NCI-H1048 (cell line): ENCODE measurements around the gene MT2A.
"Not testable (repeated sequence)": the region's sequence is repeated elsewhere in the genome, so short reads cannot be mapped to it uniquely, and the experiment has no call there.

Experiments used
- DNase-seq: peaks from one replicate; lab custom pipeline; 2025; lab: John Stamatoyannopoulos, UW

Gene MT2A

DNA sequence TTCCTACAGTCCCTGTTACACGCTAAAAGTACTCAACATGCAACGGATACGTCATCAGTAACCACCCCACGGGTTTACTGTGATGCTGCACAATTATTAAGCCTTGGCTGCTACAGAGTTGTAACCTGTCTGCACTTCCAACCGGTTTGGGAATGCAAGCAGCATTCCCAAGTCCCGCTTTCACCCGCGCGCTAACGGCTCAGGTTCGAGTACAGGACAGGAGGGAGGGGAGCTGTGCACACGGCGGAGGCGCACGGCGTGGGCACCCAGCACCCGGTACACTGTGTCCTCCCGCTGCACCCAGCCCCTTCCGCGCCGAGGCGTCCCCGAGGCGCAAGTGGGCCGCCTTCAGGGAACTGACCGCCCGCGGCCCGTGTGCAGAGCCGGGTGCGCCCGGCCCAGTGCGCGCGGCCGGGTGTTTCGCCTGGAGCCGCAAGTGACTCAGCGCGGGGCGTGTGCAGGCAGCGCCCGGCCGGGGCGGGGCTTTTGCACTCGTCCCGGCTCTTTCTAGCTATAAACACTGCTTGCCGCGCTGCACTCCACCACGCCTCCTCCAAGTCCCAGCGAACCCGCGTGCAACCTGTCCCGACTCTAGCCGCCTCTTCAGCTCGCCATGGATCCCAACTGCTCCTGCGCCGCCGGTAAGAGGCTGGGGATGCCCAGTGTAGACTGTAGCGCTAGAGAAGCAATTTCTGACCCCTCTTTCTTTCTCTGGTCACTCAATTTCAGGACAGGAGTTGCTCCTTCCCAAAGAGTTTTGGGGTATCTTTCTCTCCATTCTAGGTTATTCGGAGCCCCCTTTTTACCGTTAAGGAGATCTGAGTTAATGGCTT lies at the start of gene MT2A:
Gene MT2A (plus strand): TSS at position 542 of the 833 bp plus-strand sequence. CDS start 72 bp downstream, at position 614.
- peak; percentile 66 for DNase-seq

DNA sequence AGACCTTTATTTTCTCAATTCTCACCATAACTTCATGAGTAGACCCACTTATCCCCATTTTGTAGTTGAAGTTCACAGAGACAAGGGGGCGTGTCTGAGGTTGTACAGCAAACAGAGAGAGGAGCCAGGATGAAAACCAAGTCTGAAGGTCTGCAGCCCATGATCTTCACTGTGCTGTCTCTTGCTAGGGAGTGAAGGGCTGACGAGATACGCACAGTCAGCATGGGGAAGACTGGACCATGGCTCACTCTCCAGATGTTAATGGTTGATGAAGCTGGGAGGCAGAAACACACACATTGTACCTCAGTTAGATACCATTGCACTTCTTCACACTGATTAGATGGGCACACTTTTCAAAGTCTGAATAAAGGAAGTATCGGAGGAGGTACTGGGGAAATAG lies 49.3 kb upstream of the MT2A start:
- DNase-seq, result no peak

DNA sequence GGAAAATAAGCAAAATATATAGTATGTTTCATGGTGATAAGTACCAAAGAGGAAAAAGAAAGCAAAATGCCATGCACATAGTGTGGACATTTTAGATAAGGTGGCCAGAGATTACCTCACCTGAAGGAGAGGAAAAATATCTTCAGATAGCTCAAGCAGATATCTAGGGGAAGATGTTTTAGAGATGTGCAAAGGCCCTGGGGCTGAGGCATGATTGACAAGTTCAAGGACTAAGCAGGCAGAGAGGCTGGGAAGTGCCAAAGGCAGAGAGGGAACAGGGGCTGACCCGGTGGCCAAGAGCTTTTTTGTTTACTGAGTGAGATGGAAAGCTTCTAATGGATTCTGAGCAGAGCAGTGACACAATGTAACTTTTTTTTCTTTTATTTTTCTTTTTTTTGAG lies 47.9 kb upstream of the MT2A start:
- no peak for DNase-seq

DNA sequence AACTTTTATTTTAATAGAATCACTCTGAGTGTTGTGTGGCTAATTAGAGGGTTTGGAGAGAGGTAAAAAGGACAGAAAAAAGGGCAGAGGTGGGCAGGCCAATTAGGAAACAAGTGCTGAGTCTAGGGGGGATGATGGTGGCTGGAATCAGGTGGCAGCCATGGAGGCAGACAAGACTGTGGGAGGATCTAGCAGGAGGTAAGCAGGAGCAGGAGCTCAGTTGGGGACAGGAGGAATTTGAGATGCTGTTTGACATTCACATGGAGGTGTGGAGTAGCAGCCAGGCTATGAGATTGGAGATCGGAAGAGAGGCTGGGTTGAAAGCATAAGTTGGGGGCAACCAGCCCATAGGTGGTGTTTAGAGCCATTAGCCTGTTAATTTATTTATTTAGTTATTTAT lies 47.3 kb upstream of the MT2A start:
- no peak for DNase-seq

DNA sequence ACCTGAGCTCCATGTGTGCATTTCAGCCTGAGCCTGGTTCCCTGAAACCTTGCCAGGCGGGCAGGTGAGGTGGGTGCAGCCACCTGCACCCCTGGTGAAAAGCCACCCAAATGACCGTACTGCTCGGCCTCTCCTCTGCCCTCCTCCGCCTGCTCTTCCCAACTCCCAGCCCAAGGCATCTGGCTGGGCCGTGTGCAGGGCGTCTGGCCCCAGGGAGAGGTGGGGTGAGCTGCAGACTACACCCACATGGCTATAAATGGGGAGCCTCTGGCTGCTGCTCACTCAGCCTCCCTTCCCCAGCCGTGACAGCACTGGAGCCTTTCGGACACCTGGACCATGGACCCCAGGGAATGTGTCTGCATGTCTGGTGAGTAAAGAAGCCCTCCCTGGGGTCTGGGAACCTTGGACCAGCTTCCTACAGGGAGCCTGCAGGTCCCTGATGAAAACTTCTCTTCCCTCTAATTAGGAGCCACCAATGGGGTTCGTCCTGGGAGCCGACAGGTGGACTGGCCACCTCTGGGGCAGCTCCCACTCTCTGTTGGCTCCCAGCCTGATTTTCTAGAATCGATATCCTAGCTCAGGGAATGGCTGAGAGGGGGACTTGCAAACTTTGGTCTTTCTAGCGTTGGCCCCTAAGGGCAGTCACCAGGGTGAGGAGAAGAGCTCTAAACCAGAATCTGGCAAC lies 43.4 kb upstream of the MT2A start, which contains the start of gene MT4:
Gene MT4 (plus strand): TSS at position 281 of the 685 bp plus-strand sequence. CDS start 56 bp downstream, at position 337.
- DNase-seq, result no peak

DNA sequence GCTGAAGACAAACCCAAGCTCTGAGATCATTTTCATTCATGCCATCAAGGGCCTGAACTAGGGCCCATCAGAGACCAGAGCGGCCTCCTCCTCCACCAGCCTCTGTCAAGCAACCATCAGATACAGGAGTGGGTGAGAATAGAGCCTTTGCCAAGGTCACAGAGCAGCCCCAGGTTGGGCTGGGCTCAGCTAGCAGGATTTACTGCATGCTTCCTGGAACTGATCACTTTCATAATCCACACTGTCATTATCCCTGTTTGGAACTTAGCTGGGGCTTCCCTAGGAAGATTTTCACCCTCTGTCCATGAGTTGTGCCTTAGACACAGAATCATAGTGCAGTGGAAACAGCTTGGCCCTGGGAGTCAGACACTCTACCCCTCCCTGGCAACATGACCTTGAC lies 38.4 kb upstream of the MT2A start:
- DNase-seq, result no peak

DNA sequence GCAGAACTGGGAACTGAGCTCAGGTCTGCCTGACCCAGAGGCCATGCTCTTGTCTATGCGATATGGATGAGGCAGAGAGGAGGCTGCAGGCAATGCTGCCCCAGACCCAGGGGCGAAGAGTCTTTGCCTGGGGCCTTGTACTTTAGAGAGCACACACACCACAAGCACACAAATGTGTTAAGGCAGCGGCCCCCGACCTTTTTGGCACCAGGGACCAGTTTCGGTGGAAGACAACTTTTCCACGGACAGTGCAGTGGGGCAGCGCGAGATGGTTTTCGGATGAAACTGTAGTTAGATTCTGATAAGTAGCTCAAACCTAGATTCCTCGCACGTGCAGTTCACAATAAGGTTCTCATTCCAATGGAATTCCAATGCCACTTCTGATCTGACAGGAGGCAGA lies 36.9 kb upstream of the MT2A start:
- no peak for DNase-seq

DNA sequence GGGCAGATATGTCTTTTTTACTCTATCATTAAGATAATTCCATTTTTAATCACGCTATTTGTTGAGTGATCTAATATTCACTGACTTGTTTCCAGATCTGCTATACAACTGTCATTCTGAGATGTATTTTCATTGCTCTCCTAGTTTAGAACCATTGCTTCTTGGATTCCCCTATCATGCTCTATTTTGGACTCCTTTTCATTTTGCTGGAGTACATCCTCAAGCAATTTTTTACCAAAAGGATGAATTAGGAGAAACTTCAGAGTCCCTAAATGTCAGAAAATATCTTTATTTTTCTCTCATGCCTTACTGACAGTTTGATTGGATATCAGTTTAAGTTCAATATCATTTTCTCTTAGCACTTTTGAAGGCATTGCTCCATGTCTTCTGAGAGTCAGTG lies 33.8 kb upstream of the MT2A start:
- DNase-seq, result no peak

DNA sequence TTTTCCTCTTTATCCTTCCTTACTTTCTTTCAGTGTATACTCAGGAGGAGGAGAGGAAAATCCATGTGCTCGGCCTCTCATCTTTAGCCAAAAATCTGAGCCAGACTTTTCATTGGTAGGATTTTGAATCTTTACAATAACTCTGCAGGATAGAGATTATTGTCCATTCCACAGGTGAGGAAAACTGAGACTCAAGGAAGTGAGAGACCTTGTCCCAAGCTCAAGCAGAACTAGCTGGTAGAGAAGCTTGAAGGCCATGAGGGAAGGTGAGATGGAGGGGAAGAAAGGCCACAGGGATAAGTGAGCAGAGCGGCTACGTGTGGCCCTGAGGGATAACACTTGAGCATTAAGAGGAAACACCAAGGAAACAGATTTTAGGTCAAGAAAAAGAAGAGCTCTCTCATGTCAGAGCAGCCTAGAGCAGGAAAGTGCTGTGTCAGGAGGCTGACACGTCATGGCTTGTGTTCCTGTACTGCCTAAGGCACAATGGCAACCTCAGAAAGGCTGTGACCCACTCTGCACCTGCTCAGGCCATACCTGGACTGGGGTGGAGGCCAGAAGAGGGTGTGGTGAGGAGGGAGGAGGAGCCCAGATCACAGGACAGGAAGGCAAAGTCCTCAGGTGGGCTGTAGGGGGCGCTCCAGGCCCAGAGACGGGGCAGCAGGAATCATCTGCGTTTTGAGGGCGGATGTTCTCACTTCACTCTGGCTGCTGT lies 31.6 kb upstream of the MT2A start:
- no peak for DNase-seq

DNA sequence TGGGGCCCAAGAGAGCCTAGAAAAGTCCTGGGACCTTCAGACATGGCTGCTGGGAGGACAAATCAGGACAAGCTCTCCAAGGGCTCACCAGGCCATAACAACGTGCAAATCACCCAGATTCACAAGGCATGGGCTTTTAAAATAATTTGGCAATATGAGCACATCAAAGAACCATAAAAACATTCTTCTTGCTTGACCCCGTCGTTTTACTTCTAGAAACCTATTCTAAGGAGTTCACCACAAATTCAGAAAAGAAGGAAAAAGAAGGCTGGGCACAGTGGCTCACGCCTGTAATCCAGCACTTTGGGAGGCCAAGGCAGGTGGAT lies 31.1 kb upstream of the MT2A start:
- DNase-seq, result no peak

DNA sequence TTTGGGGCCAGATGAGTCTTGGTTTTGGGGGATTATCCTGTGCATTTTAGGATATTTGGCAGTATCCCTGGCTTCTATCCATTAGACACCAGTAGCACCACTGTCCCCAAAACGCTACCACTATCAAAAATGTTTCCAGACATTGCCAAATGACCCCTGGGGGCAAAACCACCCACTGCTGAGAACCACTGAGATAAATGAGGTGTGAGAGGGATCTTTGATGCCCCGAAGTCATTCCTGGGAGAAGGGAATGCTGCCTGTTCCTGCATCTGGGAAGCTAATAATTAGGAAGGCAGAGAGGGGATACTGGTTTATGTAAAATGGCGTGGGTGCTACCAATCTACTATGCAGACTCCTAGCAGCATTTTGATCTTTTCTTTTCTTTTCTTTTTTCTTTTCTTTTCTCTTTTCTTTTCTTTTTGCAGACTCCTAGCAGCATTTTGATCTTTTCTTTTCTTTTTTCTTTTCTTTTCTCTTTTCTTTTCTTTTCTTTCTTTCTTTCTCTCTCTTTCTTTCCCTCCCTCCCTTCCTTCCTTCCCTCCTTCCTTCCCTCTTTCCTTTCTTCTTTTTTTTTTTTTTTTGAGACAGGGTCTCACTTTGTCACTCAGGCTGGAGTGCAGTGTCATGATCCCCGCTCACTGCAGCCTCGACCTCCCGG lies 27.9 kb upstream of the MT2A start:
- DNase-seq, result no peak

DNA sequence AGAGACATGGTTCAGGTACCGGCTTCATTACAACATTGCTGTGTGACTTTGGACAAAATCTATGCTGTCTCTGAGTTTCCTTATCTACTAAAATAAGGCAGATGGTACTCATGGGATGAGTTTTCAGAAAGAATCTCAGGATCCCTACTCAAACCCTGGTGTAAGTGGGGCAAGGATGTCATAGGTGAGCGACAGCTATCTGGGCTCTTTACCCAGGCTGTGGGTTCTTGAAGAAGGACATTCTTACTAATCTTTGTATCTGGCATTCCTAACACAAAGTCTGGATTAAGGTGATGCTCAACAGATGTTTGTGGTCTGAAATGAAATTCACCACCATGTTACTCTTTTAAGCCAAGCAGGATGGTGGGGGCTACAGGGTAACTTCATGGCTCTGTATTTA lies 25.5 kb upstream of the MT2A start:
- DNase-seq, result not testable (repeated sequence)

DNA sequence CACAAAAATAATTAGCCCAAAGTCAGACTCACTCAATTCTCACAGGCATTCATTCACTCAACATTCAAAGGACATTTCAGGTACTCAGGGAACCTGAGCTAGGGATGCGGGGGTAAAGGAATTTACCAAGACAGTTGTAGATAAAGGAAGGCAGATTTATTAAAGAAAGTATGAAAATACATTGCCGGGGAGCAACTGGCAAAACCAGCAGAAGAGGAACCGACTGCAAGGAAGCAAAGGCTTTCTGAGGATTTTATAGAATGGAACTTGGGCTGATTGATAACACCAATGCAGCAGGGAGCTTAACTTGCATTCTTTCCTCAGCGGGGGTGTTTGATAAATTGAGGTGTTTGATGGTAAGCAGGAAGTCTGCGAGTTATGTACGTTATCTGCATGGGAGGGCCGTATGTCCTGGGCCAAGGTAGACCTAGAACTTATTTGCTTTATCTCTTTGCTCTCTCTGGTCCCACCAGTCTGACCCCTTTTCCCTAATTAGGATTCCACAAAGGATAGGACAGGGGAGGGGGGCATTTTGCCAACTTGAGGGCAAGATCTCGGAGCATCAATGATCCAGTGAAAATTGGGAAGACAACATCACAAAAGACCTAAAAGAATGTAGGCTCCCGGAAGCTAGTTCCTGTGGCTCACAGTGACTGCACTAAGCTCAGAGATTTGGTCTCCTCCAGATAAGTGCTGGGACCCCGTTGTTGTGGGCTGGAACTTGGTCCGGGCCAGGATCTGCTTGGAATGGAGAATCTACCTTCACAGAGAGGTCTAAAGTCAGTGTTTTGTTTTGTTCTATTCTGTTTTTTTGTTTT lies 24.8 kb upstream of the MT2A start:
- no peak for DNase-seq

DNA sequence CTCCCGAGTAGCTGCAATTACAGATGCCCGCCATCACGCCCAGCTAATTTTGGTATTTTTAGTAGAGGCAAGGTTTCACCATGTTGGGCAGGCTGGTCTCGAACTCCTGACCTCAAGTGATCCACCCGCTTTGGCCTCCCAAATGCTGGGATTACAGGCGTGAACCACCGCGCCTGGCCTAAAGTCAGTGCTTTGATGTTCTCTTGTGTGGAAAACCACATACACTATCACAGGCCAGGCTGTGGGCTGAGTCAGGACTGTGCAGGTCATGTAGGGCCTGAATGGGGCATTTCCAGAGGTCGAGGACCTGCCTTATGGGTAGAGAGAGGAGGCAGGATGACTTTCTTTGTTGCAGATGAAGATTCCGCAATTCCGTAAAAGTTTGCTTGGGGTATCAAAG lies 24.1 kb upstream of the MT2A start:
- no peak for DNase-seq

DNA sequence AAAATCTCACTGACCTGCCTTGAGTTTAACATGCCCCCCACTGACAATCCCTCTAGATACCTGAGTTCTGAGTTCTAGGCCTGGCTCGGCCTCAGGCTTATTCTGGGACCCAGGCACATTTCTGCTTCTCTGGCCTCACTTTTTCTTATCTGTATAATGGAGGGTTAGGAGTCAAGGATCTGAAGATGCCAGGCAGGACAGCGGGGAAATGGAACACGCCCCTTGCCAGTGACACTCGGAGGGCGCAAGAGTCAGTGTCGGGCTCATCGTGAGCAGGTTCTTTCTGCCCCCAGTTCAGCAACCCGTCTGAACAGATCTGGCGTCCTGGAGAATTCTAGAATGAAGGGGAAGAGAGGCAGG lies 19.6 kb upstream of the MT2A start:
- no peak for DNase-seq

DNA sequence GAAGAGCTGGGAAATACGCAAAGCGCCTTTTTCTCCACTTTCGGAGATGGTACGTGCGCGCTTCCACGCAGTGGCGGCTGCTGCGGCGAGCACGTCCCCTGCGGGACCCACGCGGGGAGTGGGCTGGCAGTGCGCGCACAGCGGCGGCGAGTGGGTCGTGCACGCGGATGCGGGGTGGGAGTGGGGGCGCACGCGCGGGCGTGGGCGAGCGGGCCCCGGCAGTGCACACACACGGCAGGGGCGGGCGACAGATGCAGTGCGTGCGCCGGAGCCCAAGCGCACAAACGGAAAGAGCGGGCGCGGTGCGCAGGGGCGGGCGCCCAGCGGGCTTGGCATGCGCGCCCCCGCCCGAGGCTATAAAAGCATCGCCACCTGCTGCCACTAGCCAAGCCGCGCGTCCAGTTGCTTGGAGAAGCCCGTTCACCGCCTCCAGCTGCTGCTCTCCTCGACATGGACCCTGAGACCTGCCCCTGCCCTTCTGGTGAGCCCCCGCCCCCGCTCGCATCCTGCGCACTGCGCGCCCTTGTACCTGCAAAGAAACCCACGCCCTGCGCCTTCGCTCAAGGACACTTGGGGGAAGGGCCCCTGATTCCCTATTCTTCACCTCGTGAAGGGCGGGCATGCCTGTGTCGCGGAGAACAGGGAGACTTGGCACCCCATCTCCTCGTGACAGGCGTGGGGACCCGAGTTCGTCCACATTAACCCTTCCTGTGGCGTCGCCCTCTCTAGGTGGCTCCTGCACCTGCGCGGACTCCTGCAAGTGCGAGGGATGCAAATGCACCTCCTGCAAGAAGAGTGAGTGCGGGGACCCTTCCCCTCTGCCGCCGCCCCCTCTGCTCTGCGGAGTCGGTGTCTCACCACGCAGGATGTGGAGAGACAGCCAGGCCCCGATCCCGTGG lies 19.0 kb upstream of the MT2A start, which contains the start of gene MT3:
Gene MT3 (plus strand): TSS at position 388 of the 899 bp plus-strand sequence. CDS start 63 bp downstream, at position 451.
- no peak for DNase-seq

DNA sequence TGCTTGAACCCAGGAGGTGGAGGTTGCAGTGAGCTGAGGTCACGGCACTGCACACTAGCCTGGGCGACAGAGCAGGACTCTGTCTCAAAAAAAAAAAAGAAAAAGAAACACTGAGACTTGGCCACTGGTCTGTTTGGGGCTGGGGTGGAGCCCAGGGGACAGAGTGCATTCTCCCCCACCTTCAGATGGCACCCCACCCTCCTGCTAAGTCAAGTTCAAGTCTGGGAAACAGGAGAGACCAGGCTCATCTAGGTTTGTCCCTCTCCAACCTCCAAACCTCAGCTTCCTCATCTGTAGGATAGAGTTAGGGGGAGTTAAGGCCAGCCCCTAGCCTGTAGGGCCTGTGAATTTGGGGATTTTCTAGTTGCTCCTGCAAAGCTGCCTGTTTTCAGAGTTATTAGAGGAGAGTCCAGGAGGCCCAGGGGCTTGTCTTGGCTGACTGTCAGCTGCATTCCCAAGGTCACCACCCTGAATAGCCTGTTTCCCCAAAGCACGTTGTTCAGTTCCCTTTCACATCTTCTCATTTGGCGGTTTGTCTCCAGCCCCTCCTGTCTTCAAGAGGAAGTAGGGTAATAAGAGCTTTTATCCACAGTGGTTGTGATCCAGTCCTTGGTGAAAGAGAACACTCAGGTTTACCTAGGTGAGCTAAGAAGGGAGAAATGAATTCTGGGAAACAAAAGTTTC lies 16.9 kb upstream of the MT2A start:
- no peak for DNase-seq

DNA sequence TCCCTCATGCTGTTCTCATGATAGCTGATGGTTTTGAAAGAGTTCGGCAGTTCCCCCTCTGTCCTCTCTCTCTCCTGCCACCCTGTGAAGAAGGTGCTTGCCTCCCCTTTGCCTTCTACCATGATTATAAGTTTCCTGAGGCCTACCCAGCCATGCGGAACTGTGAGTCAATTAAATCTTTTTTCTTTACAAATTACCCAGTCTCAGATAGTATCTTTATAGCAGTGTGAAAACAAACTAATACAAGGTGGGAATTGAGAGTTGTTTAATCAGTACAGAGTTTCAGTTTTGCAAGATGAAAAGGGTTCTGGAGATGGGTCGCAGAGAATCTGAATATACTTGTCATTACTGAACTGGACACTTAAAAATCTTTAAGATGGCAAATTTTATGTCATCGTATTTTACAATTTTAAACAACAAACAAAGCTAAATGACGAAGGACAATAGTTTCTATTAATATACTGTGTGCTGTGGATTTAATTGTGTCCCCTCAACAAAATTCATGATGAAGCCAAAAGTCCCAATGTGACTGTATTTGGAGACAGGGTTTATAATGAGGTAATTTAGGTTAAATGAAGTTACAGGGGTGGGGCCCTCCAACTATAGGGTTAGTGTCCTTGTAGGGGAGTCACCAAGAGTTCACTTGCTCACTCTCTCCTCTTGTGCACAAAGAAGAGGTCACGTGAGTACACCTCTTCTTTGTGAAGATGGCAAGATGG lies 14.7 kb upstream of the MT2A start:
- no peak for DNase-seq

DNA sequence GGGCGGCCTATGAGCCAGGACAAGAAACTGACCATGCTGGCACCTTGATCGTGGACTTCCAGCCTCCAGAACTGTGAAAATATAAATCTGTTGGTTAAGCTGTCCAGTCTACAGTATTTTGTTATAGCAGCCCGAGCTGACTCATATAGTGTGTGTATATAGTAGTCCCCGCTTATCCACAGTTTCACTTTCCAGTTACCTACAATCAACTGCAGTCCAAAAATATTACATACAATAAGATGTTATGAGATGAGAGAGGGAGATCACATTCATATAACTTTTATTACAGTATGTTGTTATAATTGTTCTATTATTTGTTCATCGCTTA lies 14.1 kb upstream of the MT2A start:
- DNase-seq, result no peak
